GM18951 (cell line): ENCODE measurements around the gene LRP1.
A peak's percentile ranks its signal among the peaks of the same experiment; 100 is the strongest.

Experiments used
- POLR2A ChIP-seq: IDR thresholded peaks from 4 replicates; pipeline ENCODE4 v1.6.1; 2011; ENCODE audit warnings: mild to moderate bottlenecking; ENCODE audit not compliant: insufficient read length, insufficient read depth; ENCODE audit errors: extremely low read depth
- in situ Hi-C: fragments of 300-500 bp; cut with MboI; formaldehyde crosslinking; loops from one replicate; pipeline ENCODE4 v1.12.0; 2022; ENCODE audit warnings: low sequenced_read_pairs, mixed read lengths, inconsistent platforms; ENCODE audit not compliant: unreplicated experiment

Gene LRP1

DNA sequence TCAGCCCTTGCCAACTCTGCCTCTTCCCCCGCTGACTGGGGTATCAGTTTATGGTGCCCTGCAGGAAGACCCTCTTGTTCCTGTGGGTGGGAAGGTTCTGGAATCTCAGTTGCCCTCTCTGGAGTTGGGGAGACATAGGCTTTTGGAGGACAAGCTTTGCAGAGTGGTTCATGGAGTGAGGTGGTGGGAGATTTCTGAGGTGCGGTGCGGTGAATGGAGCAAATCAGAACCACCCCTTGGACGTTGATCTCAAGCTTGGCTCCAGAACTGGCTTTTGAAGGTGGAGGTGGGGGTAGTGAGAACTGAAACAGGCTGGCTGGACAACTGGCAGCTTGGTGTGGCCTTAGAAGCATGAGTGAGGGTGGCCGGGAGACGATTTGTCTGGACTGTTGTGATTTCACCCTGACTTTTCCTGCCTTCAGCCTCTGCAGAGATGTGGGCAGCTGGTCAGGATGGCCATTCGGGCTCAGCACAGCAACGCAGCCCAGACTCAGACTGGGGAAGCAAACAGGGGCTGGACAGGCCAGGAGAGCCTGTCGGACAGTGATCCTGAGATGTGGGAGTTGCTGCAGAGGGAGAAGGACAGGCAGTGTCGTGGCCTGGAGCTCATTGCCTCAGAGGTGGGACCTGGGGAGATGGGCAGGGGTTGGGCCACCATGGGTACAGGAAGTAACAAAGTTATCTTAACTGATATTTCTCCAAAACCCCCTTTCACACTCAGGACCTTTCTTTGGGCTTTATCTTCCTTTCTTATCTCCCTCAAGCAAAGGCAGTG lies 102.3 kb downstream of the LRP1 start:
- in situ Hi-C loops: no loop called here
- no peak for TF ChIP-seq POLR2A

DNA sequence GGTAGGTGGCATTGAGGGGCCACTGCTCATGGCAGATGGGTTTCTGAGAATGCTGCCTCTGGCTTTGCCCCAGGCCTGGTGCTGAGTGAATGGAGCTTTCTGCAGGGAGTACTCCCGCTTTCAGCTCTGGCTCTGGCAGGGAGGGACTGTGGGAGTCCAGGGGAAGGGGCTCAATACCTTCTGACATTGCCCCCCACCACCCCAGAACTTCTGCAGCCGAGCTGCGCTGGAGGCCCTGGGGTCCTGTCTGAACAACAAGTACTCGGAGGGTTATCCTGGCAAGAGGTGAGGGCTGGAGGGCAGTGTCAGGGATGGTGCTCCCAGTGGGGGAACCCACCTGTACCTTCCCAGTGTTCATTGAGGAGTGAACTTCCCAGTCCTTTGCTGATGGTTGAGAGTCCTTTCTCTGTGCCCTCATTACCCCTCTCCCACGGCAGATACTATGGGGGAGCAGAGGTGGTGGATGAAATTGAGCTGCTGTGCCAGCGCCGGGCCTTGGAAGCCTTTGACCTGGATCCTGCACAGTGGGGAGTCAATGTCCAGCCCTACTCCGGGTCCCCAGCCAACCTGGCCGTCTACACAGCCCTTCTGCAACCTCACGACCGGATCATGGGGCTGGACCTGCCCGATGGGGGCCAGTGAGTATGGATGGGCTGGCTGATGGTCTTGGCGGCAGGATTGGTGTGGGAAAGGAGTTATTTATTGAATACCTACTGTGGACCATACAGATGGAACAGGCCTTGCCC lies 103.2 kb downstream of the LRP1 start:
- in situ Hi-C loops: no loop called here
- no peak for TF ChIP-seq POLR2A

- no peak for TF ChIP-seq POLR2A
- in situ Hi-C loops: no loop called here
Measured at GRCh38 chr12:57232156-57232756, 104.0 kb downstream of the LRP1 start.

DNA sequence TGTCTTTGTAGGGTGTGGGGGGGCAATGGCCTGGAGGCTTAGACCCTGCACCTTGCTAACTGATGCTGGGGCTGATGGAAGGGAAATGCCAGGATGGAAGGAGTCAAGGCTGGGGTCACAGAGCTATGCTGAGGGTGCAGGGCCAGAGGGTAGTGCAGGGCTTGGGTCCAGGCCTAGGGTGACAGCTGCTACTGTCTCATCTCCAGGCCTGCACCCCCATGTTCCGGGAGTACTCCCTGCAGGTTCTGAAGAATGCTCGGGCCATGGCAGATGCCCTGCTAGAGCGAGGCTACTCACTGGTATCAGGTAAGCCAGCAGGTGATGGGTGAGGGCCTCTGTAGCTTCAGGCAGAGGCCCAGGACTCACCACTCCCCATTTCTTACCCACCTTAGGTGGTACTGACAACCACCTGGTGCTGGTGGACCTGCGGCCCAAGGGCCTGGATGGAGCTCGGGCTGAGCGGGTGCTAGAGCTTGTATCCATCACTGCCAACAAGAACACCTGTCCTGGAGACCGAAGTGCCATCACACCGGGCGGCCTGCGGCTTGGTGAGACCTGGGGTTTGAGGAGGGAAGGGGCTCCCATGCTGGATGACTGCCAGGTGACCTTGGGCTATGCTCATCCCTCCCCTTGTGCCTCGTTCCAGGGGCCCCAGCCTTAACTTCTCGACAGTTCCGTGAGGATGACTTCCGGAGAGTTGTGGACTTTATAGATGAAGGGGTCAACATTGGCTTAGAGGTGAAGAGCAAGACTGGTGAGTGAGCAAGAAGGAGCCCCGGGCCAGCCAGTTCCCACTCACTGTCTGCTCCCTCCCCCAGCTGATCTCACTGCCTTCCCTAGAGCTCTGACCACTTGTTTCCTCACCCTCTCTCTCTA lies 105.3 kb downstream of the LRP1 start:
- TF ChIP-seq POLR2A: no peak
- in situ Hi-C loops: no loop called here

- in situ Hi-C loops: no loop called here
- TF ChIP-seq POLR2A: no peak
Measured at GRCh38 chr12:57234233-57234570, 105.9 kb downstream of the LRP1 start.

- TF ChIP-seq POLR2A: no peak
Measured at GRCh38 chr12:57234571-57235016, 106.3 kb downstream of the LRP1 start.

DNA sequence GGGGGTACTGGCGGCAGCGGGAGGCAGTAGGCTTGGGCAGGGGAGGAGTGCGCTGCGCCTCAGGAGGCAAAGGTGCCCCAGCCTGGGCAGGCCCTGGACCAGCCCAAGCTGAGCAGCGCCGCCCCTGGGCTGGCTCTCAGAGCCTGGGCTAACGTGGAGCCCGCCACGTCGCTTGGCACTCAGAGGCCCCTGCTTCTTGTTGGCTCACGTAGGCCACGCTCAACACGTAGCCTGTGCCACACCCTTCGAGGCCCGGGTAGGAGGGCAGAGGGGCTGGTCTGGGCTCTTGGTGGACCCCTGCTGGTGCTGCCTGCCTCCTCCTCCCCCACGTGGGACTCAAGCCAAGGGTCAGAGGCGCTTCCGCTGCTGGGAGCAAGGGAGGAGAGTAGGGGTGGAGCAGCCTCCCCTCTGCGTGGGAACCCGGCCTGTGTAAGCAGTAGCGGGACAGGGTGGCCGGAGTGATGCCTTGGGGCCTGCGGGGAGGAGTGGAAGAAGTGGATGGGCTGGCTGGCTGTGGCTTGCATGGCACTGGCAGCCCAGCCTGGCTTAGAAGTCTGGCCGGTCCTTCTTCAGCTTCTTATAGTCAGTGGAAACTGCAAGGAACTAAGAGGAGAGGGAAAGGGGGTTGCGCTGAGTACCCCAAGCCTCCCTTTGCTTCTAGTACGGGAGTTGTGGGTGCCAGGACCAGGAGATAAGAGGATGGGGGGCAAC lies 106.9 kb downstream of the LRP1 start:
- no peak for TF ChIP-seq POLR2A
- in situ Hi-C loops: no loop called here

More at GRCh38 chr12:57234571-57235016, 106.3 kb downstream of the LRP1 start:
- in situ Hi-C loops: no loop called here

- TF ChIP-seq POLR2A: no peak
Measured at GRCh38 chr12:57235728-57236131, 107.4 kb downstream of the LRP1 start.

DNA sequence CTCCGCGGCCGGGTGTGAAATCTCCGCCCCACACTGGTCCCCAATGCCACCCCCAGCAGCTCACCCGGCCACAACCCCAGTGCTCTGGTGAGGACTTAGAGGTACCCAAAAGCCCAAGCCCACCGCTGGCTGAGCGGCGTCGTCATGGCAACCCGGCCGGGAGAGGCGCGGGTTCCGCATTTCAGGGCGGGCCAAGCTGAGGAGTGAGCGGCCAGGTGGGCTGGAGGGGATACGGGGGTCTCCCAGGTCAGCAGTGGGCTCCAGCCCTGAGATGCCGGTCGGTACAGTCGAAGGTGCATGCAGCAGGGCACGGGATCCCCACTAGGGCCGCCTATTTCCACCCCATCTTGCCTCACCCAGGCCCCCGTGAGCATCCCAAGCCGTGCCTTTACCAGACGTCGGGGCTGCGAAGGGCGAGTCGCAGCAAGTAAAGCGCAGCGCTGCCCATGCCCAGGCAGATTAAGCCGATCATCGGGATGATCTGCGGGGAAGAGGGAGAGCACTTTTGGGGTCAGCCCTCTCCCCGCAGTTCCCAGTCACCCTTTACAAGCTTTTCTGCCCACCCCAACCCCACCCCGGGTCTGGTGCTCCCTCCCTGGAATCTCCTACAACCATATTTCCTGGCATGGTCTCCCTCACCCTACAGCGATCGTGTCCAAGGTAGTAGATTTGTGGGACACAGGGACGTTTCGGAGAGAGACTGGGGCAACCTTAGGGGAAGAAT lies 108.1 kb downstream of the LRP1 start:
- TF ChIP-seq POLR2A: peak; percentile 41
- in situ Hi-C loops: no loop called here

More at GRCh38 chr12:57235728-57236131, 107.4 kb downstream of the LRP1 start:
- in situ Hi-C loops: no loop called here

DNA sequence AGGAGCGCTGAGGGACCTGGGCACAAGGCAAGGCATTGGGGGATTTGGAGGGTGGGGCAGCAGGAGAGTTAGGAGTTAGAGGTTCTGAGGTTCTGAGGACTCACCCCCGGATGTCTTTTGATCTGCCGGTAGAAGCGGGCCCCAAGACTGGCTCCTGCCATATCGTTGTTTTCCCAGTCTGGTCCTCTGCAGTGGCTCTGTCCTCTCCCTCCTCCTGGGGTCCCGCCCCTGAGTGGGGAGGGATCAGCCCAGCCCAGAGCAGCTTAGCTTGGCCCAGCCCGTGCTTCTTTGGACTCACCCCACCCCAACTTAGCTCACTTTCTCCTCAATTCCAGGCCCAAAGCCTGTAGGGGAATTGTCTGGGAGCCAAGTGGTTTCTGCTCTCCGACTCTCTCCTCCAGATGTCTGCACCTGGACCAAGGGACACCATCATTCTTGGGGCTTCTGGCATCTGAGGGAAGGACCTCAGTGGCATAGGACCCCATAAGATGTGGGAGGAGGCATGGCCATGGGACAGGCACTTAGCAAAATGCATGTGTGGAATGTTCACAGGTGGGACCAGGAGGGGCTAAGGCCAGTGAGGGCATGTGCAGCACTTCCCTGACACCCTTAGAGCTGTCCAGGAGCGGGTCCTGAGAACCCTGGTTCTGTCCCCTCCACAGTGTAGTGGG lies 108.8 kb downstream of the LRP1 start:
- TF ChIP-seq POLR2A: no peak
- in situ Hi-C loops: no loop called here

DNA sequence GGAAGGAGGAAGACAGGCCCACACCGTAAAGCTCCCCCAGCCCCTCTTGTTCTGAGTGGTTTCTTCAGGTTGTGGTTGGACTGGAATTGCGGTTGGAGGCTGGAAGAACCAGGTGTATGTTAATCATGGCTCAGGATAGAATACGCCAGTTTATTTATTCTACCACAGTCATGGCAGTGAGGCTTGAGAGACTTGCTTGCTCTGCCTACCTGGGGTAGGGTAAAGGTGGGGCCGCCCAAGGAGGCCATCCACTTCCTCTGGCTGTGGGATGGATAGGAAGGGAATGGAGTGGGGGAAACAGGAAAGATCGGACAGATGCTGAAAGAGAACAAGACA lies 109.3 kb downstream of the LRP1 start:
- in situ Hi-C loops: no loop called here
- no peak for TF ChIP-seq POLR2A

DNA sequence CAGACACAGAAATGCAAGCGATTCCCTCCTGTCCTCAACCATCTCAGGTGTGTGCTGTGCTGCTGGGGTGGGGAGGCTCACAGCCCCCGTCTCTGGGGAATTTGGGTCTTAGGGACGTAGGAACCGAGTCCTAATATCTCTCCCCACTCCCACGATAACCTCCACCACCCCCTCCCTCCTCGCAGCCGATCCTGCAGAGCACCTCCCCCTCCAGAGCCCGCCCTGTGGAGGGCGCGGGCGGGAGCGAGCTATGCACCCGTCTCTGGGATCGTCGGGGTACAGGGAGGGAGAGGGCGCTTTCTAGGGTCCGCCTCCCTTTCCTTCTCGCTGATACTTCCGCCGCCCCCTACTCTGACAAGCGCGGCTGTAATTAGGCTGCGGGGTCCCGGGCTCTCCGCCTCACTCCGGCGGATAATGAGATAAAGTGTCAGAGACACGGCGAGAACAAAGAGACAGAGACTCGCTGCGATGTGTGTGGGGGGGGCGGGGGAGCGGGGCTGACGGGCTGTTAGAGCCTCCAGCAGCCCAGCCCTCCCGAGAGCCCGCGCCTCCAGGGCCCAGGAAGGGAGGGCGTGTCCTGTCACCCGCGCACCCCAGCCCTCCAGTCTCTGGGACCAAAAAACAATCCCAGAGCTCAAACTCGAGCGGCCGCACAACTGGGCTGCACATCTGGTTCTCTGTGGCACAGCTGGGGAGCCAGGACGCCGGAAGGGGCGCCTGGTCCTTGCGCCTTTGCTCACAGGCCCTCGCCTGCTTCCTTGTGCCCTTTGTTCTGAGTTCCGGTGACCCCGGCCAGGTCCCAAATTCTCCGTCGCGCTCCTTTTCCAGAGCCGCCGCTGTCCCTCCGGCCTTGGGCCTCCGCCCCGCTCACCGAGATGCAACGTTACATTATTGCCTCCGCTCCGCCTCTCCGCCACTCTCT lies 109.9 kb downstream of the LRP1 start:
- TF ChIP-seq POLR2A: no peak
- in situ Hi-C loops: no loop called here
